H1 (cell line): ENCODE results near the gene CACNA1C. TPM values are rescaled to one million over a fixed set of nuclear protein-coding genes. Genes with fewer than 3 reads are reported as not detected.

Experiments
- KDM5A ChIP-seq: fragments of 200-600 bp; IDR thresholded peaks from 2 replicates; pipeline ENCODE4 v1.7.1; 2012; ENCODE audit warnings: mild to moderate bottlenecking, low read length, inconsistent platforms, mixed read lengths
- MAX ChIP-seq: IDR thresholded peaks from 2 replicates; pipeline ENCODE4 v1.6.1; 2012; ENCODE audit warnings: inconsistent platforms
- polyA plus RNA-seq, 7 experiments: library from polyadenylated mRNA; depleted of rRNA in 3 of 7; stranded (reverse) in 5 of 7; unstranded in 2 of 7; fragments of >200 nt in 5 of 7; fragments of 200-250 nt in 2 of 7; gene quantifications; 1 replicate in 5 of 7; 2 replicates in 1 of 7; 4 replicates in 1 of 7; pipeline versions ENCODE4 v1.2.1 to v1.2.3, GENCODE V29; 2011 to 2013; ENCODE audit warnings: missing spikeins in 2 of 7, mixed read lengths in 2 of 7
- total RNA-seq: library from RNA; stranded (reverse); fragmentation: NEBNext Ultra II Directional; extraction: Animal tissue kit (Norgen Biotek cat#: 25700); gene quantifications from 2 replicates; pipeline ENCODE4 v1.2.1, GENCODE V29; 2021

Gene CACNA1C
- total and polyA plus RNA-seq, 2 of the 8 experiments (the other 6 are each of a cell fraction or from before 2014, with no cell fraction given): 1.3 TPM

- no peak for TF ChIP-seq MAX
- TF ChIP-seq KDM5A: no peak
Observed at GRCh38 chr12:2326470-2326869, 273.7 kb downstream of the CACNA1C start (continued).
